ENCODE data around the gene SLC26A3.

The SLC26A3 gene

GRCh38 chr7:107726356-107727130, 76.5 kb downstream of the SLC26A3 start:
- H3K36me3 ChIP-seq (ENCODE audit: control insufficient read depth in 2 of 2, insufficient read depth in 1 of 2, low read length in 2 of 2) = no peaks in the 10 kb centered on the region
- TF ChIP-seq ZNF426 (tag by site-specific recombination; IDR thresholded peaks at IDR 0.05) = no peak
- no peak for TF ChIP-seq ZNF433 (tag by site-specific recombination; IDR thresholded peaks at IDR 0.05; ENCODE audit: low read depth)
- TF ChIP-seq, protein P1, sequence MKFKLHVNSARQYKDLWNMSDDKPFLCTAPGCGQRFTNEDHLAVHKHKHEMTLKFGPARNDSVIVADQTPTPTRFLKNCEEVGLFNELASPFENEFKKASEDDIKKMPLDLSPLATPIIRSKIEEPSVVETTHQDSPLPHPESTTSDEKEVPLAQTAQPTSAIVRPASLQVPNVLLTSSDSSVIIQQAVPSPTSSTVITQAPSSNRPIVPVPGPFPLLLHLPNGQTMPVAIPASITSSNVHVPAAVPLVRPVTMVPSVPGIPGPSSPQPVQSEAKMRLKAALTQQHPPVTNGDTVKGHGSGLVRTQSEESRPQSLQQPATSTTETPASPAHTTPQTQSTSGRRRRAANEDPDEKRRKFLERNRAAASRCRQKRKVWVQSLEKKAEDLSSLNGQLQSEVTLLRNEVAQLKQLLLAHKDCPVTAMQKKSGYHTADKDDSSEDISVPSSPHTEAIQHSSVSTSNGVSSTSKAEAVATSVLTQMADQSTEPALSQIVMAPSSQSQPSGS (tag by site-specific recombination; IDR thresholded peaks at IDR 0.05; ENCODE audit: low read depth) = 0 out of 2 replicates have a peak, but pooled peaks have one; percentile 9
- TF ChIP-seq, protein P2, sequence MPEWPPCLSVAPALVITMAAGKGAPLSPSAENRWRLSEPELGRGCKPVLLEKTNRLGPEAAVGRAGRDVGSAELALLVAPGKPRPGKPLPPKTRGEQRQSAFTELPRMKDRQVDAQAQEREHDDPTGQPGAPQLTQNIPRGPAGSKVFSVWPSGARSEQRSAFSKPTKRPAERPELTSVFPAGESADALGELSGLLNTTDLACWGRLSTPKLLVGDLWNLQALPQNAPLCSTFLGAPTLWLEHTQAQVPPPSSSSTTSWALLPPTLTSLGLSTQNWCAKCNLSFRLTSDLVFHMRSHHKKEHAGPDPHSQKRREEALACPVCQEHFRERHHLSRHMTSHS (tag by site-specific recombination; IDR thresholded peaks at IDR 0.05) = no peak
- TF ChIP-seq ZFP37 (tag by site-specific recombination; IDR thresholded peaks at IDR 0.05) = no peak
- no peak for TF ChIP-seq ZNF184 (tag by site-specific recombination; IDR thresholded peaks at IDR 0.05)
- no peak for TF ChIP-seq SP7 (tag by site-specific recombination; IDR thresholded peaks at IDR 0.05)
- no peaks in the 10 kb centered on the region for H3K9me3 ChIP-seq (ENCODE audit: control insufficient read depth, insufficient read depth, low read depth, low read length)
- ChIA-PET CTCF (interaction anchor here (0.5 to 4.7 kb wide), 8 partner anchors 16 to 900 kb away, joined by 3 to 28 read pairs (median 4); partner anchors contain the start of gene CBLL1), POLR2A (no interaction called here)
- no peaks in the 10 kb centered on the region for H3K4me1 ChIP-seq (ENCODE audit: control insufficient read depth, insufficient read depth, low read length)
- no peak overlapping the region for H3K27ac ChIP-seq (ENCODE audit: extremely low read depth, low read depth, low read length)
- no peak overlapping the region for H3K4me3 ChIP-seq (ENCODE audit: low read depth, low read length)

DNA sequence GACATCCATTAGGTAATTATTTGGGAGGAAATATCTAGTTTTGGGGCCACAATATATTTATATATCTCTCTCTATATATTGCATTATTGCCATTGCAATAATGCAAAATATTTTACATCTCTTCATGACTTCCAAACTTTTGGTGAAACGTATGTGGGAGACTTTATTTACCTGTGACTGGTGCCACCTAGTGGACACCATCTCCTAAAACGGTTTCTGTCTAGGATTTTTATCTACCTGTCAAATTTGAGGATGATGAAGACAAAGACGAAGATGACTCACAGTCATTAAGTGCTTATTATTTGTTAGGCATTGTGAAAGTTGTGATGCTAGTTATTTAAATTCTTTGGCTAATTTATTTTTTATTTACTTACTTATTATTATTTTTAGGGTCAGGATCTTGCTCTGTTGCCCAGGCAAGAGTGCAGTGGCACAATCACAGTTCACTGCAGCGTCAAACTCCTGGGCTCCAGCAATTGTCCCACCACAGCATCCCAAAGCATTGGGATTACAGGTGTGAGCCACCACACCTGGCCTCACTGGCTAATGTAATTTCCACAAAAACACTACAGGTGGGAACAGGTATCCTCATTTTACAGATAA, 77.8 kb downstream of the SLC26A3 start:
- Histone ChIP-seq H3K9me3 (ENCODE audit: control insufficient read depth, insufficient read depth, low read depth, low read length) (no peaks in the 10 kb centered on the region), H3K36me3 (ENCODE audit: control insufficient read depth in 2 of 2, insufficient read depth in 1 of 2, low read length in 2 of 2) (no peaks in the 10 kb centered on the region), H3K4me1 (ENCODE audit: control insufficient read depth, insufficient read depth, low read length) (no peaks in the 10 kb centered on the region), H3K27ac (ENCODE audit: extremely low read depth, low read depth, low read length) (no peak overlapping the region), H3K4me3 (ENCODE audit: low read depth, low read length) (no peak overlapping the region)
- ChIA-PET CTCF (interaction anchor here (0.7 to 4.7 kb wide), 17 partner anchors 14 to 807 kb away, joined by 3 to 28 read pairs (median 4); partner anchors contain the start of gene CBLL1), POLR2A (no interaction called here)
- peak; percentile 83 for TF ChIP-seq ZNF121 (tag by site-specific recombination; IDR thresholded peaks at IDR 0.05)
- TF ChIP-seq ZEB2 (tag by site-specific recombination; IDR thresholded peaks at IDR 0.05) = peak; percentile 81
- TF ChIP-seq ZNF654 (tag by site-specific recombination; IDR thresholded peaks at IDR 0.05; ENCODE audit: low read depth) = peak; percentile 85
- TF ChIP-seq, protein P3, sequence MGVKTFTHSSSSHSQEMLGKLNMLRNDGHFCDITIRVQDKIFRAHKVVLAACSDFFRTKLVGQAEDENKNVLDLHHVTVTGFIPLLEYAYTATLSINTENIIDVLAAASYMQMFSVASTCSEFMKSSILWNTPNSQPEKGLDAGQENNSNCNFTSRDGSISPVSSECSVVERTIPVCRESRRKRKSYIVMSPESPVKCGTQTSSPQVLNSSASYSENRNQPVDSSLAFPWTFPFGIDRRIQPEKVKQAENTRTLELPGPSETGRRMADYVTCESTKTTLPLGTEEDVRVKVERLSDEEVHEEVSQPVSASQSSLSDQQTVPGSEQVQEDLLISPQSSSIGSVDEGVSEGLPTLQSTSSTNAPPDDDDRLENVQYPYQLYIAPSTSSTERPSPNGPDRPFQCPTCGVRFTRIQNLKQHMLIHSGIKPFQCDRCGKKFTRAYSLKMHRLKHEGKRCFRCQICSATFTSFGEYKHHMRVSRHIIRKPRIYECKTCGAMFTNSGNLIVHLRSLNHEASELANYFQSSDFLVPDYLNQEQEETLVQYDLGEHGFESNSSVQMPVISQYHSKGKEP (tag by site-specific recombination; IDR thresholded peaks at IDR 0.05) = peak; percentile 36; the same call in 1 of the 2 replicates
- TF ChIP-seq ZNF558 (tag by site-specific recombination; IDR thresholded peaks at IDR 0.05) = no peak
- TF ChIP-seq ZNF513 (tag by site-specific recombination; IDR thresholded peaks at IDR 0.05) = peak; percentile 96
- TF ChIP-seq CTCF (tag by site-specific recombination; IDR thresholded peaks at IDR 0.05) = peak; percentile 27; the same call in 1 of the 2 replicates
- TF ChIP-seq ZNF514 (tag by site-specific recombination; IDR thresholded peaks at IDR 0.05) = no peak
- TF ChIP-seq ZNF626 (tag by site-specific recombination; IDR thresholded peaks at IDR 0.05) = no peak

Measured in HEK293 (cell line).